Left kidney (tissue), 2 donors: ENCODE data around the gene OXSM. TPM values are rescaled to one million over a fixed set of nuclear protein-coding genes. Genes with fewer than 3 reads are reported as not detected.

Experiments
- DNase-seq: peaks from one replicate; pipeline ENCODE4 v3.0.0-alpha.2; 2013
- polyA plus RNA-seq: library from polyadenylated mRNA; unstranded; fragments of 120-200 nt; gene quantifications from one replicate; pipeline ENCODE4 v1.2.1, GENCODE V29; 2013; ENCODE audit not compliant: insufficient read length

Gene OXSM
- polyA plus RNA-seq, 1 donor, result 24.2 TPM

- DNase-seq, result no peak
Measured at GRCh38 chr3:25801786-25802185, 11.9 kb downstream of the OXSM start.

- no peak for DNase-seq
Measured at GRCh38 chr3:25803833-25804232, 13.9 kb downstream of the OXSM start.

- DNase-seq, result no peak
Measured at GRCh38 chr3:25804676-25805075, 14.8 kb downstream of the OXSM start.

GRCh38 chr3:25812644-25813043 is 22.8 kb downstream of the OXSM start:
- DNase-seq, result no peak

- no peak for DNase-seq
Measured at GRCh38 chr3:25817107-25817506, 27.2 kb downstream of the OXSM start.

GRCh38 chr3:25817638-25818037 is 27.7 kb downstream of the OXSM start:
- no peak for DNase-seq

- DNase-seq, result no peak
Measured at GRCh38 chr3:25818335-25818734, 28.4 kb downstream of the OXSM start.

- no peak for DNase-seq
Measured at GRCh38 chr3:25820366-25820765, 30.5 kb downstream of the OXSM start.

GRCh38 chr3:25820816-25821486 is 31.1 kb downstream of the OXSM start:
- no peak for DNase-seq

- DNase-seq, result no peak
Measured at GRCh38 chr3:25821746-25822573, 32.1 kb downstream of the OXSM start.

- DNase-seq, result no peak
Measured at GRCh38 chr3:25823314-25823713, 33.4 kb downstream of the OXSM start.

GRCh38 chr3:25826510-25826909 is 36.6 kb downstream of the OXSM start:
- DNase-seq, result no peak

- no peak for DNase-seq
Measured at GRCh38 chr3:25830373-25831280, 40.7 kb downstream of the OXSM start.

GRCh38 chr3:25831578-25831977 is 41.7 kb downstream of the OXSM start:
- DNase-seq, result no peak

- DNase-seq, result no peak
Measured at GRCh38 chr3:25834346-25834745, 44.5 kb downstream of the OXSM start.

GRCh38 chr3:25836579-25836978 is 46.7 kb downstream of the OXSM start:
- no peak for DNase-seq

- DNase-seq, result no peak
Measured at GRCh38 chr3:25837038-25837437, 47.1 kb downstream of the OXSM start.

- no peak for DNase-seq
Measured at GRCh38 chr3:25840099-25840498, 50.2 kb downstream of the OXSM start.

- DNase-seq, result no peak
Measured at GRCh38 chr3:25843332-25843731, 53.4 kb downstream of the OXSM start.
